Measurements from ENCODE around the gene THADA. TPM values are rescaled to one million over a fixed set of nuclear protein-coding genes. Genes with fewer than 3 reads are reported as not detected.

Gene THADA
- total and polyA plus RNA-seq, 2 donors (not counting 1 experiment from before 2014, with no cell fraction given) = 9.2 to 36.2 TPM

DNA sequence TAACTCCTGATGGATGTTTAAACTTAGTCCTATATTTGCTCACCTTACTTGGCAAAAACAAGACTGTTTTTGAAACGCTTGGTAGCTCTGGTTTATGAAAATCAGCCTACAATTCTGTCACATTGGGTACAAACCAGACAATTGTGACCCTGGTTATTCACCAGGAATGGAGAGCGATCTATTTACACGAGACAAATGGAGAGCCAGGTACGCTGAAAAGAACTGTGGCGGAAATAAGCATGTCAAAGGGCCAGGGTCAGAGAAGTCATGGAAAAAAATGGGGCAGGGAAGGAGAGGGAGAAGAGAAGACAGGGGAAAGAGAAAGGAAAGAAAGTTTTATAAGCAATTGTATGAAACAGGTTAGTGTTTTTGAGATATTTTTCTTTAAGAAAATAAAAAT, 250.0 kb downstream of the THADA start:
- H3K4me2 ChIP-seq (ENCODE audit: extremely low read depth, insufficient read depth, low read length) = no peak overlapping the region
- DNase-seq (ENCODE audit: low read depth in 2 of 2) = no peak
- no peaks in the 10 kb centered on the region for H3K9me3 ChIP-seq (ENCODE audit: control insufficient read depth, insufficient read depth, low read depth, low read length)
- no peak overlapping the region for H3K4me3 ChIP-seq (replicated peaks in 1 of 4; ENCODE audit: control extremely low read depth in 1 of 4, insufficient read depth in 1 of 4, low read depth in 3 of 4, low read length in 4 of 4)
- H3K79me2 ChIP-seq (ENCODE audit: control insufficient read depth, insufficient read depth, low read length) = no peaks in the 10 kb centered on the region
- H4K20me1 ChIP-seq (ENCODE audit: control insufficient read depth, extremely low read depth, insufficient read depth, low read length) = no peaks in the 10 kb centered on the region
- H2AFZ ChIP-seq (ENCODE audit: low read length) = no peak overlapping the region
- no peaks in the 10 kb centered on the region for H3K27me3 ChIP-seq (ENCODE audit: control insufficient read depth, insufficient read depth, low read length)
- no peaks in the 10 kb centered on the region for H3K36me3 ChIP-seq (ENCODE audit: control insufficient read depth, insufficient read depth, low read length)
- peaks cover 23% of the 10 kb centered on the region for H3K4me1 ChIP-seq (ENCODE audit: control insufficient read depth, extremely low read depth, insufficient read depth, low read length)
- TF ChIP-seq, protein P1, sequence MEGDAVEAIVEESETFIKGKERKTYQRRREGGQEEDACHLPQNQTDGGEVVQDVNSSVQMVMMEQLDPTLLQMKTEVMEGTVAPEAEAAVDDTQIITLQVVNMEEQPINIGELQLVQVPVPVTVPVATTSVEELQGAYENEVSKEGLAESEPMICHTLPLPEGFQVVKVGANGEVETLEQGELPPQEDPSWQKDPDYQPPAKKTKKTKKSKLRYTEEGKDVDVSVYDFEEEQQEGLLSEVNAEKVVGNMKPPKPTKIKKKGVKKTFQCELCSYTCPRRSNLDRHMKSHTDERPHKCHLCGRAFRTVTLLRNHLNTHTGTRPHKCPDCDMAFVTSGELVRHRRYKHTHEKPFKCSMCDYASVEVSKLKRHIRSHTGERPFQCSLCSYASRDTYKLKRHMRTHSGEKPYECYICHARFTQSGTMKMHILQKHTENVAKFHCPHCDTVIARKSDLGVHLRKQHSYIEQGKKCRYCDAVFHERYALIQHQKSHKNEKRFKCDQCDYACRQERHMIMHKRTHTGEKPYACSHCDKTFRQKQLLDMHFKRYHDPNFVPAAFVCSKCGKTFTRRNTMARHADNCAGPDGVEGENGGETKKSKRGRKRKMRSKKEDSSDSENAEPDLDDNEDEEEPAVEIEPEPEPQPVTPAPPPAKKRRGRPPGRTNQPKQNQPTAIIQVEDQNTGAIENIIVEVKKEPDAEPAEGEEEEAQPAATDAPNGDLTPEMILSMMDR (conservative IDR thresholded peaks at IDR 0.05 in 1 of 2, IDR thresholded peaks at IDR 0.05 in 1 of 2; ENCODE audit: low read depth in 1 of 2, low read length in 2 of 2) = no peak
- no peak for TF ChIP-seq EZH2 (IDR thresholded peaks at IDR 0.05; ENCODE audit: low read length, missing control alignments)
- H3K9ac ChIP-seq (ENCODE audit: insufficient read depth, low read length) = no peak overlapping the region
- H3K27ac ChIP-seq (ENCODE audit: insufficient read depth, low read length) = no peak overlapping the region

DNA sequence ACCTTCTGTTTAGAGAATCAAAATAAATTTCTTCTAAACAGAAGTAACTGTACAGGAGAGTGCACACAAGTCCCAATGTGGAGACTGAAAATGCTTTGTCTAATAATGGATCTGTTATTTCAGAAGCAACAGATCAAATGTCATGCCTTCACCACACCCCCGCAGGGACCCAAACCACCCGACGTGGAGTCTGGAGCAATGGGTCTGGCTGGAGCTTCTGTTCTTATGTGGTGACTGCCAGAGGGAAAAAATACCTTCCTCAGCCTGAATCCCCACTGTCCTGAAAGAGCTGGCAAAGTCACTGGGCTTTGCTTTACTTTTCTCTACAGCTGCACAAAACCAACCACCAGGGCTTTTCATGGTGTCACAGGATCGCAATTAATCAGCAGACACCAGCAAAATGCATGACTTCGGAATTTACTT, 250.4 kb downstream of the THADA start:
- no peaks in the 10 kb centered on the region for H3K27me3 ChIP-seq (ENCODE audit: control insufficient read depth, insufficient read depth, low read length)
- H3K4me3 ChIP-seq (replicated peaks in 1 of 4; ENCODE audit: control extremely low read depth in 1 of 4, insufficient read depth in 1 of 4, low read depth in 3 of 4, low read length in 4 of 4) = no peak overlapping the region
- no peaks in the 10 kb centered on the region for H3K9me3 ChIP-seq (ENCODE audit: control insufficient read depth, insufficient read depth, low read depth, low read length)
- no peak overlapping the region for H3K9ac ChIP-seq (ENCODE audit: insufficient read depth, low read length)
- TF ChIP-seq, protein P1 (conservative IDR thresholded peaks at IDR 0.05 in 1 of 2, IDR thresholded peaks at IDR 0.05 in 1 of 2; ENCODE audit: low read depth in 1 of 2, low read length in 2 of 2) = no peak
- TF ChIP-seq EZH2 (IDR thresholded peaks at IDR 0.05; ENCODE audit: low read length, missing control alignments) = no peak
- no peak overlapping the region for H3K4me2 ChIP-seq (ENCODE audit: extremely low read depth, insufficient read depth, low read length)
- no peak overlapping the region for H3K27ac ChIP-seq (ENCODE audit: insufficient read depth, low read length)
- no peaks in the 10 kb centered on the region for H3K79me2 ChIP-seq (ENCODE audit: control insufficient read depth, insufficient read depth, low read length)
- peaks cover 26% of the 10 kb centered on the region for H3K4me1 ChIP-seq (ENCODE audit: control insufficient read depth, extremely low read depth, insufficient read depth, low read length)
- no peaks in the 10 kb centered on the region for H3K36me3 ChIP-seq (ENCODE audit: control insufficient read depth, insufficient read depth, low read length)
- H4K20me1 ChIP-seq (ENCODE audit: control insufficient read depth, extremely low read depth, insufficient read depth, low read length) = no peaks in the 10 kb centered on the region
- peak in 1 of 2 donors; percentile 53 for DNase-seq (ENCODE audit: low read depth in 2 of 2)
- H2AFZ ChIP-seq (ENCODE audit: low read length) = no peak overlapping the region

DNA sequence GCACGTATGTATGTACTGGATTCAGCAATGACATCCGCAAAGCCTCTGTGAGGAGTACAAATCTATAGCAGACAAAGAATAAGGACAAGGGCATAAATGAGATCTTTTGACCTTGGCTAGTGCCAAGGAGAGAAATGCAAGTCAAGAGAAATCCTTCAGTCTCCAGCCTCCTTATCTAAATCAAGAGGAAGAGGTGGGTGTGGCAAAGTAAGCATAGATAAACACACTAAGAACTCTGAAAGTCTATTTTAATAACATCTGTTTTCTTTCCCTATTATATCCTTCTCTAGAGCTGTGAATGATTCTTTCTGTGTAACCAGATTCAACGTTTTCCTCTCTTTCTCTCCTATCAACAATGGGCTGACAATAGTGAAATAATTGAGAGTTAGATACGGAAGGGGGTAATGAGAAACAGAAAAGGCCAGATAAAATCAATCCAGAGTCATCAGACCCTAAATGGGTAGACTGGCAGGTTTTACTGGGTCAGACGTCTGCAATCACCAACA, 250.9 kb downstream of the THADA start:
- DNase-seq (ENCODE audit: low read depth in 2 of 2) = peak in 1 of 2 donors; percentile 43
- H3K4me3 ChIP-seq (replicated peaks in 1 of 4; ENCODE audit: control extremely low read depth in 1 of 4, insufficient read depth in 1 of 4, low read depth in 3 of 4, low read length in 4 of 4) = no peak overlapping the region
- no peaks in the 10 kb centered on the region for H3K79me2 ChIP-seq (ENCODE audit: control insufficient read depth, insufficient read depth, low read length)
- peaks cover 31% of the 10 kb centered on the region for H3K4me1 ChIP-seq (ENCODE audit: control insufficient read depth, extremely low read depth, insufficient read depth, low read length)
- H3K4me2 ChIP-seq (ENCODE audit: extremely low read depth, insufficient read depth, low read length) = no peak overlapping the region
- TF ChIP-seq EZH2 (IDR thresholded peaks at IDR 0.05; ENCODE audit: low read length, missing control alignments) = no peak
- TF ChIP-seq, protein P1 (conservative IDR thresholded peaks at IDR 0.05 in 1 of 2, IDR thresholded peaks at IDR 0.05 in 1 of 2; ENCODE audit: low read depth in 1 of 2, low read length in 2 of 2) = no peak
- no peak overlapping the region for H2AFZ ChIP-seq (ENCODE audit: low read length)
- H3K27me3 ChIP-seq (ENCODE audit: control insufficient read depth, insufficient read depth, low read length) = no peaks in the 10 kb centered on the region
- no peaks in the 10 kb centered on the region for H4K20me1 ChIP-seq (ENCODE audit: control insufficient read depth, extremely low read depth, insufficient read depth, low read length)
- no peak overlapping the region for H3K27ac ChIP-seq (ENCODE audit: insufficient read depth, low read length)
- H3K9ac ChIP-seq (ENCODE audit: insufficient read depth, low read length) = no peak overlapping the region
- no peaks in the 10 kb centered on the region for H3K9me3 ChIP-seq (ENCODE audit: control insufficient read depth, insufficient read depth, low read depth, low read length)
- no peaks in the 10 kb centered on the region for H3K36me3 ChIP-seq (ENCODE audit: control insufficient read depth, insufficient read depth, low read length)
